ENCODE results near the gene IFNA4.

IFNA4 gene

GRCh38 chr9:21165516-21165915 lies 21.9 kb downstream of the IFNA4 start:
- DNase-seq, result no peak

- DNase-seq, result no peak
Measured at GRCh38 chr9:21160178-21160577, 27.2 kb downstream of the IFNA4 start.

GRCh38 chr9:21155501-21155900 lies 31.9 kb downstream of the IFNA4 start:
- DNase-seq, result no peak

GRCh38 chr9:21154018-21154608 lies 33.3 kb downstream of the IFNA4 start:
- peak; percentile 4 for DNase-seq

- no peak for DNase-seq
Measured at GRCh38 chr9:21153336-21154017, 33.9 kb downstream of the IFNA4 start.

GRCh38 chr9:21144603-21145002 lies 42.8 kb downstream of the IFNA4 start:
- no peak for DNase-seq

- DNase-seq, result no peak
Measured at GRCh38 chr9:21141427-21141882, 45.9 kb downstream of the IFNA4 start, which contains the start of gene IFNW1. Gene IFNW1, minus strand, starts transcription at chr9:21141832. Its CDS starts 262 bp downstream, at chr9:21141570.

GRCh38 chr9:21137020-21137419 lies 50.4 kb downstream of the IFNA4 start:
- no peak for DNase-seq

Measured in RPMI8226 (cell line).